IMR-90 (cell line): ENCODE data around the gene BAZ2B. TPM values are rescaled to one million over a fixed set of nuclear protein-coding genes. Genes with fewer than 3 reads are reported as not detected.

ENCODE experiments used
- ATAC-seq: fragments of 200-7000 bp; cut with Tn5 transposase; 2 replicates; pipeline ENCODE4 v1.9.1; 2020; ENCODE audit warnings: low read depth, mild to moderate bottlenecking, moderate library complexity
- BruUV-seq: library from RNA; stranded (reverse); fragments of 400-500 nt; replicated peaks from 2 replicates; lab custom pipeline; 2021; lab: Mats Ljungman, UMichigan
- CTCF ChIA-PET: fragments of 300-600 bp; formaldehyde crosslinking; extraction: SDS; loops from one replicate; lab custom pipeline; 2021; ENCODE audit warnings: antibody characterized with exemption; lab: Yijun Ruan, JAX
- POLR2A ChIA-PET: fragments of 300-600 bp; sonication (Branson Sonifier 250); formaldehyde crosslinking; loops from one replicate; lab custom pipeline; 2022; ENCODE audit warnings: antibody characterized with exemption; ENCODE audit not compliant: unreplicated experiment; lab: Charles Lee
- DNase-seq: peaks from one replicate; pipeline ENCODE4 v3.0.0; 2013
- H2AFZ ChIP-seq: replicated peaks from 2 replicates; pipeline ENCODE3; 2013; ENCODE audit warnings: low read length, mild to moderate bottlenecking; ENCODE audit not compliant: poor library complexity
- H2AK5ac ChIP-seq: 2 replicates; pipeline ENCODE4 v1.6.1; 2013; ENCODE audit warnings: low read depth, low read length, inconsistent platforms
- H2AK9ac ChIP-seq: replicated peaks from 2 replicates; pipeline ENCODE3; 2013; ENCODE audit warnings: mild to moderate bottlenecking, low read depth, low read length, moderate library complexity; ENCODE audit not compliant: poor library complexity
- H2BK120ac ChIP-seq: 2 replicates; pipeline ENCODE4 v1.6.1; 2013; ENCODE audit warnings: low read depth, low read length, inconsistent platforms
- H2BK15ac ChIP-seq: 3 replicates; pipeline ENCODE4 v1.6.1; 2013; ENCODE audit warnings: low read depth, low read length, inconsistent platforms
- H2BK20ac ChIP-seq: 2 replicates; pipeline ENCODE4 v1.6.1; 2013; ENCODE audit warnings: low read depth, mild to moderate bottlenecking, inconsistent platforms, low read length, moderate library complexity
- H2BK5ac ChIP-seq: 2 replicates; pipeline ENCODE4 v1.6.1; 2013; ENCODE audit warnings: mild to moderate bottlenecking, low read depth, low read length, inconsistent platforms; ENCODE audit not compliant: poor library complexity, severe bottlenecking
- H3K14ac ChIP-seq: replicated peaks from 2 replicates; pipeline ENCODE4 v1.6.1; 2013; ENCODE audit warnings: low read depth, low read length, inconsistent platforms
- H3K18ac ChIP-seq: 2 replicates; pipeline ENCODE4 v1.6.1; 2013; ENCODE audit warnings: low read depth, low read length, control low read depth
- H3K23ac ChIP-seq: 2 replicates; pipeline ENCODE4 v1.6.1; 2013; ENCODE audit warnings: low read depth, low read length, inconsistent platforms
- H3K27ac ChIP-seq: 2 replicates; pipeline ENCODE4 v1.5.1; 2013; ENCODE audit warnings: mild to moderate bottlenecking, control low read depth, low read length; ENCODE audit not compliant: insufficient read depth
- H3K27me3 ChIP-seq: 2 replicates; pipeline ENCODE4 v1.6.1; 2013; ENCODE audit warnings: low read length; ENCODE audit not compliant: control insufficient read depth, insufficient read depth
- H3K36me3 ChIP-seq: 2 replicates; pipeline ENCODE4 v1.6.1; 2013; ENCODE audit warnings: low read length, mixed read lengths; ENCODE audit not compliant: control insufficient read depth, insufficient read depth
- H3K4ac ChIP-seq: 2 replicates; pipeline ENCODE4 v1.6.1; 2013; ENCODE audit warnings: low read depth, low read length, inconsistent platforms
- H3K4me1 ChIP-seq: 2 replicates; pipeline ENCODE4 v1.6.1; 2013; ENCODE audit warnings: low read length, mixed read lengths; ENCODE audit not compliant: control insufficient read depth, insufficient read depth
- H3K4me2 ChIP-seq: 2 replicates; pipeline ENCODE4 v1.6.1; 2013; ENCODE audit warnings: low read depth, mild to moderate bottlenecking, control low read depth, low read length, moderate library complexity
- H3K4me3 ChIP-seq: 2 replicates; pipeline ENCODE4 v1.5.1; 2013; ENCODE audit warnings: low read depth, mild to moderate bottlenecking, control low read depth, low read length, moderate library complexity; ENCODE audit not compliant: insufficient read depth
- H3K56ac ChIP-seq: 2 replicates; pipeline ENCODE4 v1.6.1; 2013; ENCODE audit warnings: low read length, inconsistent platforms; ENCODE audit not compliant: insufficient read depth; ENCODE audit errors: extremely low read depth
- H3K79me1 ChIP-seq, 2 experiments: 2 replicates each; pipeline ENCODE4 v1.6.1; 2013; ENCODE audit warnings: low read length in 2 of 2, inconsistent platforms in 1 of 2, low read depth in 1 of 2
- H3K9ac ChIP-seq: 2 replicates; pipeline ENCODE4 v1.6.1; 2013; ENCODE audit warnings: low read depth, low read length, control low read depth
- H3K9me1 ChIP-seq: 2 replicates; pipeline ENCODE4 v1.6.1; 2013; ENCODE audit warnings: low read length, inconsistent platforms; ENCODE audit not compliant: insufficient read depth
- H3K9me3 ChIP-seq: 2 replicates; pipeline ENCODE4 v1.6.1; 2013; ENCODE audit warnings: low read length; ENCODE audit not compliant: control insufficient read depth, insufficient read depth
- H4K20me1 ChIP-seq: 2 replicates; pipeline ENCODE4 v1.6.1; 2013; ENCODE audit warnings: low read length, inconsistent platforms; ENCODE audit not compliant: insufficient read depth
- H4K5ac ChIP-seq: 2 replicates; pipeline ENCODE4 v1.6.1; 2013; ENCODE audit warnings: mild to moderate bottlenecking, low read depth, low read length, control low read depth
- H4K8ac ChIP-seq, 2 experiments: 2 replicates each; pipeline ENCODE4 v1.6.1; 2013; ENCODE audit warnings: low read depth in 2 of 2, low read length in 2 of 2, control low read depth in 1 of 2, inconsistent platforms in 1 of 2
- H4K91ac ChIP-seq: 2 replicates; pipeline ENCODE4 v1.6.1; 2013; ENCODE audit warnings: low read depth, low read length, inconsistent platforms; ENCODE audit not compliant: insufficient read depth
- CEBPB ChIP-seq: IDR thresholded peaks from 2 replicates; pipeline ENCODE4 v1.6.1; 2012; ENCODE audit warnings: low read depth, low read length, improper control_type of control experiment
- CHD1 ChIP-seq: IDR thresholded peaks from 2 replicates; pipeline ENCODE4 v1.6.1; 2012; ENCODE audit warnings: low read depth, low read length, improper control_type of control experiment
- WGBS, 2 experiments: methylation state at CpG; one replicate each; pipeline versions ENCODE4 v1.1.5 to v1.1.7; 2013; ENCODE audit warnings: missing lambda C conversion rate in 2 of 2; ENCODE audit not compliant: insufficient read length in 1 of 2; ENCODE audit errors: extremely low coverage in 2 of 2; 5-methylcytosine and 5-hydroxymethylcytosine counted together
- dilution Hi-C: fragments of 300-500 bp; cut with HindIII; formaldehyde crosslinking; loops from one replicate; pipeline ENCODE4 v1.14.3; 2018; ENCODE audit warnings: low sequenced_read_pairs; ENCODE audit not compliant: unreplicated experiment
- in situ Hi-C: fragments of 300-500 bp; cut with MboI; formaldehyde crosslinking; loops from 3 replicates; pipeline ENCODE4 v1.14.3; 2019; ENCODE audit warnings: low sequenced_read_pairs, inconsistent platforms, mixed read lengths
- intact Hi-C: fragments of 100-400 bp; cut with micrococcal nuclease; formaldehyde crosslinking; loops from 2 replicates; pipeline ENCODE4 v1.10.0; 2022
- polyA plus RNA-seq, 3 experiments: library from polyadenylated mRNA; depleted of rRNA; stranded (reverse); fragments of >200 nt; gene quantifications; 2 replicates each; pipeline ENCODE4 v1.2.3, GENCODE V29; 2012; ENCODE audit warnings: low replicate concordance in 1 of 3
- total RNA-seq: library from RNA; depleted of rRNA; stranded (reverse); fragments of >200 nt; gene quantifications from 2 replicates; pipeline ENCODE4 v1.2.3, GENCODE V29; 2012

Gene BAZ2B
- total and polyA plus RNA-seq, 2 of the 4 experiments (the other 2 are of a cell fraction) = 8.9 to 42.1 TPM

DNA sequence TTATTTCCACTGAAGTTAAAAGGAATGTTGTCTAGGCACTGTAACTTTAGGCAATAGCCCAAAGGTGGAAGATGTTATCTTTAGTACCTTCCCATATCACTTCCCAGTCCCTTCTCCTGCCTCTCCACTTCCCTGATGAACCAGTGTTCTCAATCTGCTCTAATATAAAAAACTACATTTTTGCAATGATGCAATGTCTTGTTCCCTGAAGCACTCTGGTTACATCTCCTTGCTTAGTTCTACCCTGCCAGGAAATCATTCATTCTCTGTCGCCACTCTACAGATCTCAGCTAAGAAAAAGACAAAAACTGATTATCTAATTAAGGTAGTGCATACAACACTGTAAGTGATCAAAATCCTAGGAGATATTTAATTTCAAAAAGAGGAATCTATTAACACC lies 71.3 kb downstream of the BAZ2B start:
- Histone ChIP-seq H4K91ac (no peak overlapping the region), H3K56ac (no peak overlapping the region), H3K4me2 (no peak overlapping the region), H4K5ac (no peak overlapping the region), H2AK5ac (no peak overlapping the region), H2BK120ac (no peak overlapping the region), H3K18ac (no peak overlapping the region), H2BK5ac (no peak overlapping the region), H4K20me1 (no peaks in the 10 kb centered on the region), H3K27me3 (no peaks in the 10 kb centered on the region), H2BK15ac (no peak overlapping the region), H2BK20ac (no peak overlapping the region), H3K4me1 (peaks cover 2% of the 10 kb centered on the region; the same call in 1 of the 2 replicates), H3K9me3 (peaks cover 3% of the 10 kb centered on the region), H4K8ac (no peak overlapping the region), H3K23ac (no peak overlapping the region), H2AK9ac (no peak overlapping the region), H2AFZ (no peak overlapping the region), H3K9me1 (0 out of 2 replicates have a peak, but pooled peaks cover 2% of the 10 kb centered on the region), H3K79me1 (peaks cover 0 to 3% of the 10 kb centered on the region in 2 experiments; a peak in 3 of 4 replicates), H3K27ac (no peak overlapping the region), H3K4ac (no peak overlapping the region), H3K14ac (no peak overlapping the region), H3K36me3 (peaks cover 6% of the 10 kb centered on the region; the same call in 1 of the 2 replicates), H3K9ac (no peak overlapping the region), H3K4me3 (no peak overlapping the region)
- intact Hi-C loops = loop anchor here (5.0 kb wide), 1 partner anchor 167 kb away; the partner anchor contains the start of gene MARCHF7
- ATAC-seq (0 out of 2 replicates have a peak, but pooled peaks have one; percentile 15), DNase-seq (peak; percentile 4)
- no TSS peak for BruUV-seq
- dilution Hi-C loops = no loop called here
- TF ChIP-seq CEBPB = peak; percentile 62
- no peak for TF ChIP-seq CHD1
- ChIA-PET POLR2A (no interaction called here), CTCF (no interaction called here)
- no CpG with 5 or more reads among the region's 1 CpG for WGBS, 2 experiments
- in situ Hi-C loops = no loop called here
